Inflammatory macrophage treated with lipopolysaccharide for 1 hour (primary cell): ENCODE measurements around the gene ARMC9.
A peak's percentile ranks its signal among the peaks of the same experiment; 100 is the strongest.
"Not testable (repeated sequence)": the region's sequence is repeated elsewhere in the genome, so short reads cannot be mapped to it uniquely, and the experiment has no call there.

Experiments used
- DNase-seq, 2 donors: peaks; one replicate each; pipeline ENCODE4 v3.0.0-alpha.2; 2020 to 2022

Gene ARMC9

DNA sequence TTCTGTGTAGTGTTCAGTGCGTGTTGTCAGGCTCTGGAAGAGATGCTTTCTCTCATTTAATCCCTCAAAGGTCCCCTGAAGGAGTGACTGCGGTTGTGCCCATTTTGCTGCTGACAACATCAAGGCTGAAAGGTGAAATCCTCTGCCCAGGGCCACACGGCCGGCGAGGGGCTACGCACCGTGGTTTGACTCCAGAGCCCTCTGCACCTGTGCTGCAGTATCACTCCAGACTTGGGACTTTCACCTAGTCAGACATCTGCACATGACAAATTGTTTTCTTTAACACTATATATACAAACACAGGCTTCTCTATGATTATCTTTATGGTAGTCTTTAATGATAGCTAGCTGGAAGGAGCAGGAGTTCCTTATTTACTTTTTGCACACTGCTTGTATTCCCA, 90.2 kb downstream of the ARMC9 start:
- DNase-seq, result no peak

DNA sequence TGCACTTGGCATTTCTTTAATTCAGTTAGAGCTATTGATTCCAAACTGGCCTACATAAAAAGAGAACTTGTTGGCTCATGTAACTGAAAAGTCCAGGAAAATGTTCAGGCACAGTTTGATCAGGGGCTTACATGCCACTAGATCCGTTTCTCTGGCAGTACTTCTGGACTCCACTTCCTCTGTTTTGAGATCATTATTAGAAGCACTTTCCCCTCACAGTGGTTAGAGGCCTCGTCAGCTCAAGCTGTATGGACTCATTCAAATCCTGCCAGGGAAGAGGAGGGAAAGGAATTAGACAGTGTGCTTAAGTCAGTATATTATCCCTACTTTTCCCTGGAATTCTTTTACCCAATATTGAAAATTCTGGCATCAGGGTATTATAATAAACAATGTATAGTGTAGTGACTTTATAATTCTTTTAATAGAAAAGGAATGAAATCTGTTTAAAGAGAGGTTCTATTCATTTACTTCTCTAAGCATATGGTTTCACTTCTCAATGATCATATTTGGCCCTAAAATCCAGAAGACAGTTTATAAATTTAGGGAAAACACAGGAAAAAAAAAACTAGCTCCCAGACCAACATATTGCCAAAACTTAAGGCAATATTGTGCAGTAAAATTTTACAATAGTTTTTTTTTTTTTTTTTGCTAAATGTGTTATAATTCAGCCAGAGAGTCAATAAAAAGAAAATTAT, 92.0 kb downstream of the ARMC9 start:
- no peak for DNase-seq

DNA sequence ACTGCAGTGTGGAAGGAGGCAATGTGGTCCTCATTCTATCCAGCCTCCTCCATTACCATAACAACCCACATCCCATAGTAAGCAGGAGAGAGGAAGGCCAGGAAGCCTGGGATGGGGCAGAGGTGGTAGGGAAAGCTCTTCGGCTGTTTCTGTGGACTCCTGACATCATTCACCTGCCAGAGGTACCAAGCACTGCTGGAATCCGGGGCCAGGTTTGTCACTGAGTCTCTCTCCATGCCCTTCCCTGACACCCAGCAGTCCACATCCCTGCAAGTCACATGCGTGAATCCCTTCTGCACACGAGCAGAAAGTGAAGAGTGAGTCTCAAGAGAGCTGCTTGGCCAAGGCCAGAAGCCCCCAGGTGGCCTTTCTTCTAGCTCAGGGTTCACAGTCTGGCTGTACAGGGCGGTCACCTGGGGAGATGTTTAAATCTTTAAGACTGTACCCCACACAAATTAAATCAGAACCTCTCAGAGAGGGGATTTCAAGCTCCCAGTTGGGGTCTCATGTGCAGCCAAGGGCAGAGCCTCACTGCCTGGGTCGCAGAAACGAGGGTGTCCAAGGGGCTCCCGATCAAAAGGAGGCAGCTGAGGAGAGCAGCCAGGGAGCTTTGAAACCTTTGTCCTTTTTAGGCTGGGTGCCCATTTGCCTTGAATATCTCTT, 94.2 kb downstream of the ARMC9 start:
- DNase-seq, result no peak

DNA sequence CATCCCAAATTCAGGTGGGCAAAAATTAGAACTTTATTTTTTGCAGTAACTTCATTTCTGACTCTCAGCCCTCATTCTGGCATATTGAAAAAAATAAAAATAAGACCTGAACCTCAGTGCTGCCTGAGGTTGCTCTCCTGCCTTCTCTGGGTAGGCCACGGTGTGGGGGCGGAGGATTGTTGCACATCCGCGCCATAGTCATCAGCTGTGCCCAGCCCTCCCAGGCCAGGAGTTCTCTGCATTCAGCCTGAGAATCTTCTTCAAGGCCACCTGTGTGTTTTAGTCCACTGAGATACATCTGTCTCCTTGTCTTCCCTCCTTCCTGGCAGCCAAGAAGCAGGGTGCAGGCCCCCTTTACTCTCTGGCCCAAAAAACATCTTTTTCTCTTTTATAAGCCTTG, 94.7 kb downstream of the ARMC9 start:
- DNase-seq, result peak in 1 of 2 donors; percentile 6

DNA sequence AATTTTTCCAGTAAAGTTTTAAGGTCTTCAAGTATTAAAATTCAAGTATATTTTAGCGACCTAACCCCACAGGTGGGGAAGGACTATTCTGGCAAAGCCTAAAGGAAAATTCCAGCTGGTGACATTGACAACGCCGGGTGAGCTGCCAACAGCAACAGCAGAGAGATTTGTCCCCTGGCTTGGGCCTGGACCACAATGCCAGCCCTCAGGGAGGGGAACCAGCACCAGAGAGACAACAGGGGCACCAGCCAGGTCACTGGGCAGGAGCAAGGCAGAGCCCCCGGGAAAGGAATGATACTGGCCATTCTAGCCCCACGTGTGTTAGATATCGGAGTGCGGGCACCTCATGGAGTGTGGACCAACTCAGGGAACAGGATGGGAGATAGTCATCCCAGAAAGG, 95.7 kb downstream of the ARMC9 start:
- no peak for DNase-seq

DNA sequence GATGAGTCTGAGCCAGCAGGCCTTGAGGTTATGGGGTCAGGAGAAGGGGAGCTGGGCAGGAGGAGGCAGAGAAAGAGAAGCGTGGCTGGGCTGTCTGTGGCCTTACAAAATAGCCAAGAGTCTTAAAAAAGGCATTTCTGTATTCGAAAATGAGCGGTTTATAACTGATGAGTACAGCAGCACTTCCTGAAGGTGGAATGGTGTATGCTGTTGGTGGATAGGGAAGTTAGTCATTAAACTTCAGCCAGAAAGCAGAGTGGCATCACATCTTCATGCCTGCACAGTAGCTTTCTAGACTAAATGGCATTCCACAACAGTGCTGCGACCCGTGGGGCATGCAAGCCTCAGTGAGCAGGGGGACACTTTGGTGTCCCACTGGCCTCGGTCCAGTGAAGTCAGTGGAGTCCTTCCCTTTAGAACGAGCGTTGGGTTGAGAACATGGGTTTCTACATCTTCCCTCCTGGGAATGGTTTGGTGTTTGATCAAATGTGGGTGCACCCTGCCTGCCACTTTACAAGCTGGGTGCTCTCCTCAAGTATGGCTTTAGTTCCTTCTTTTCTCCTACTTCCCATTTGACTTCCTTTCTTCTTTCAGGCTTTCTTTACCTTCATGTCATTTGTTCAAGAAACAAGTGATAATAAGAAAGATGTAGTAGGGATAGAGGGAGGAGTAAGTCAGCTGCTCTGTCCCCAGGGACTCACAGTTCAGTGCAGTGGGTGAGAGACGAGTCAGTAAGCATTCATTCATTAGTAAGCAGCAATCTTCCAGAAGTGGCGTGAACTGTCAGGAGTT, 96.3 kb downstream of the ARMC9 start:
- peak; percentile 5 to 36 for DNase-seq

DNA sequence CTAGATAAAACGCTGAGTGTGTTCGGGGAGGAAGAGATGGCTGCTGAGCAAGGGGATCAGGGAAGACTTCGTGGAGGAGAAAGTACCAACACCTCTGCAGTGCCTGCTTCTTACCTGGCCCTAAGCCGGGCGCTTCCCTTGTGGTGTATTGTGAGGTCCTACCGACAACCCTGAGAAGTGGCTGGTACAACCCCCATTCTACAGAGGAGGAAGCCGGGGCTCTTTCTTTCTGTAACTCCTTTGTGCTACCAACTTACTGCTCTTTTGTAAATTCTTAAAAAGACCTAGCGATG, 96.9 kb downstream of the ARMC9 start:
- DNase-seq, result no peak

DNA sequence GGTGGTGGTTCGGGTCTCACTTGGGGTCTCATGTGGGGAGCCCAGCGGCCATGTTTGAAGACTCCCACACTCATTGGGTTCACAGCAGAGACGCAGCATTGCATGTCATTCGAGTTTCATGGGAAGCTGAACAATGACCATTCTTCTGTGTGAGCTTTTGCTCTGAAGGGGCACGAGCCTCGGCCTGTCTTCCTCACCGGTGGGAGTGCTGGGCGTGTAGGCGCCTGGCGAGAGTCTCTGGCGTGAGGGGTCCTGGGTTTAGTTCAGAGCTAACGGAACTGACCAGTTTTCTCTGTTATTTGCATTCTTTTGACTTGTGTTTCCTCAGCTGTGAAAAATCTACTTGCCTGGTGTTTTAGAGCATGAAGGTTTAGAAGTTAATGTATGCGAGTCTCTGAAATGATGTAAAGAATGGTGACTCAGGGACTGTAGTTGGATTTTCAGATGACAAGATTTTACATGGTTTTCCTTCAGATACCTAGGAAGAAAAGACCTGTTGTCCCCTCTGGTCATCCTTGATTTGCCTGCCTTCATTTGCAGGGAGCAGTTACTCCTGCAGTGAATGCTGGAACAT, 98.1 kb downstream of the ARMC9 start:
- DNase-seq, result no peak

DNA sequence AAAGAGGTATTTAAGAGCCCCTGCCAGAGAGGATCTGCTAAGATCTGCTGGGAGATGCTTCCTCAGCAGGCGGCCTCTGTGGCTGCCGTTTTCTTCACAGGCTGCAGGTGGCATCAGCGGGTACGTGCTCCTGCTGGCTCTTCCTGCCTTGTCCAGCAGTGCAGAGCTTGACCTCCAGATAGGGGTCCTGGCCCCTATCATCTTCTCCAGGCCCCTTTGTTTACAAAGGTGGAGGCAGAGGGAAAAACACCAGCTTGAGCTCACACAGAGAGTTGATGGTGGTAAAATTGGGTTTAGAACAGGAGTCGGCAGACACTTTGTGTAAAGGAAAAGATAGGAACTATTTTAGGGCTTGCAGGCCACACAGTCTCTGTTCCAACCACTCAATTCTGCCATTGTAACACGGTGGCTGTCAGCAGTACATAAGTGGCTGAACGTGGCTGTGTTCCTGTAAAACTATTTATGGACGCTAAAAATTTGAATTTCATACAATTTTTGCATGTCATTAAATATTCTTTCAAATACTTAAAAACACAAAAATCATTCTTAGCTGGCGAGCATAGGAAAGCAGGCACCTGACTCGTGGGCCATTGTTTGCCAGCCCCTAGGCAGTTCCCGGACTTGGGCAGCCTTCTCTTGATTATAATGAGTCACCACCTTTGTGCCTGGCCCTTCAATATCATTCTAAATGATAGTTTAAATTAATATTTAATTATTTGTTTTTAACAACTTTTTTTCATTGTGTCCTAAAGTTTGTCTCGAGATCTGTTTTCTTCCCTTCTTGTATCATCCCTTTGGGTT, 98.9 kb downstream of the ARMC9 start:
- peak; percentile 50 to 69 for DNase-seq

DNA sequence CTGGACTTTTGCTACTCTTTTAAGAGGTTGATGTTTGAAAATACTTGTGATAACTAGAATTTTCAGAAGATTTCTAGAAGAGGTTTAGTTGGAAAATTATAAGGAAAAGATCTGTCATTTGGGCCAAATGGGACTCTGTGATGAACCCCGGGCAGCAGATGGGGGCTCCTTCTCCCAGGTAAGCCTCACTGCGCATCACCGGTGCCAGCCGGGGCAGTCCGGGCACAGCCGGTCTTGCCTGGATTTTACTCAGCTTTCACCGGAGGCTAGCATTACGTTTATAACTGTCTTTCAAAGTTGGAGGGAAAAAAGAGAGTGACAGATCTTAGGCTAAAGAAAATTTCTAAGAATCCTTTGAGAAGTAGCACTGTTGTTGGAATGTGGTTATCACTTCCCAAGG, 99.7 kb downstream of the ARMC9 start:
- DNase-seq, result no peak

DNA sequence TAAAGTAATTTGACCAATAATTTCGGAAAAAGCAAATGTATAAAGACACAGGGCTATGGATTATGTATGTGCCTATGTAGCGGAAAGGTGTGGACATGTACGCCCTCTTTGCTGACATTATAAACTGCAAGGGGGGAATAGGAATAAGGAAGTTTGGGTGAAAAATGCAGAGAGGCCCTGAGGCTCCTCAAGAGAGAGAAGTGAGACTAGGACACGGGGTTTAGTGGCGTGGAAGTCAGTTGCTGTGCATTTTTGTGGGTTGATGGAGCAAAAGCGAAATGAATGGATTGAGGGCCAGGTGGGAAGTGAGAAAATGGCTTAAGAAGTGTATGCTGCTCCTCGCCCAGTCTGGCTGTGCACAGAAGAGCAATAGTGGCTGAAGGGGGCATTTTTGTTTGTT, 100.8 kb downstream of the ARMC9 start:
- peak; percentile 55 to 68 for DNase-seq

DNA sequence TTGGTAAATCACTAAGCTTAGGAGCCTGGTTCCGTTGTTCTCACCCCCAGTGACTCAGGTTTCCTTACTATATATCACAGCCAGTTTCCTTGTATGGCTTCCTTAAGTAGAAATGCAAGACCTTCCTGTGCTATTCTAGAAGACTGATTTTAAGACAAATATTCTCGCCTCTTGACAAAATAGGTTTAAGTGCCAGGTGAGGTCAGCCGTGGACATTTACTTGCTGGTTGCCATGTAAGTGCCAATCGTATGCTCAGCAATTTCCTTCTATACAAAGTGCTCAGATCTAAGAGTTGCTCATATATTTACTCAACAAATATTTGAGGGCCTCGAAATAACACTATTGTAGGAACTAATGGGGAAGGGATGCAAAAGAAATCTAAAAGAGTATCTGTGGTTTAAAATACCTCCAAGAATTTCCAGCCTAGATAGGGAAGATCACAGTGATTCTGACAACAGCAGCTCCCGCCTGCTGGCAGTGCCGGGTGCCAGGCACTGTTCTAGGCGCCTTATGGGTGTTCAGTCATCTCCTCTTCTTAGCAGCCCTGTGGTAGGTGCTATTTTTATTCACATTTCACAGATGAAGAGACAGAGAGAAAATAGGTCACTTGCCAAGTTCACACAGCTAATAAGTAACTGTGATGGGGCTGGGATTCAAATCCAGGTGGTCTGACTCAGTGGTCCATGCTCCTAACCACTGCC, 101.7 kb downstream of the ARMC9 start:
- DNase-seq, result peak; percentile 24 to 34

DNA sequence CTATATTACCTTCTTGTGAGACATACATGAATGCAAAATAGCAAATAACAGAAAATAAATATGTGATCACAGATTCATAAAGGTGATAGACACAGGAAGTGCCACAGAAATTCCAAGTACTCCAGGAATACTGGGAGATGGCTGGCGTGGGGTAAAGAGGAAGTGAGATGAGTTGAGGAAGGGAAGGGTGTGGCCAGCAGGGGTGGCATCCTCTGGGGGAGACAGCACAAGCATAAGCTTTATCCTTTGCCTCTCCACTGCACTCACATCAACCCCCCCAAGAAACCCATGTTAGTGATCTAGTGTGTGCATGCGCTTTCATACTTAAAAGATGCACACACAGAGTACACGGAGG, 102.3 kb downstream of the ARMC9 start:
- DNase-seq, result no peak

DNA sequence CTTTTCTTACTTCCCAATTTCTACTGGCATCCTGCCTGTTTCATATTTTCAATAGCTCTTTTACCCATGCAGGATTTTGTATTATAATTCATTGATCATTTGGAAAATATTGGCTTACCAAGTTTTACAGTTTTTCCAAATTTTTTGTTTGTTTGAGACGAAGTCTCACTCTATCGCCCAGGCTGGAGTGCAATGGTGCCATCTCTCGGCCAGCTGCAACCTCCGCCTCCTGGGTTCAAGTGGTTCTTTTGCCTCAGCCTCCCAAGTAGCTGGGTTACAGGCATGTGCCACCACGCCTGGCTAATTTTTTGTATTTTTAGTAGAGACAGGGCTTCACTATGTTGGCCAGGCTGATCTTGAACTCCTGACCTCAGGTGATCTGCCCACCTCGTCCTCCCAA, 105.8 kb downstream of the ARMC9 start:
- DNase-seq, result not testable (repeated sequence)

DNA sequence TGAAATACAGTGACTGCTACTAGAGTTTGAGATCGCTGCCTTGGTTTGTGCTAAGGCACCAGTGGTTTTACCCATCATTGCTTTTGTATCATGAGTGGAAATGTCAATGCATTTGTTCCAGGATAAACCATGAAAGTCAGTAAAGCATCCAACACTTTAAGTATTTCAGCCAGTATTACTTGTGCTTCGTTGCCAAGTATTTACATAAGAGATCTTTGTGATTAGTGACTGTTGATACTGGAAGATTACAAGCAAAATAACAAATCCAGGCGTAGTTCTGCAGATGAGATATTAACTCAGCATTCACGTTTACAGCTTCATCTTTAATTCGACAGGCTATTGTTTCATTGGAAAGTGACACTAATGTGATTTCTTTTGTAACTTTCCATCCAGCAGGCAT, 106.8 kb downstream of the ARMC9 start:
- no peak for DNase-seq

DNA sequence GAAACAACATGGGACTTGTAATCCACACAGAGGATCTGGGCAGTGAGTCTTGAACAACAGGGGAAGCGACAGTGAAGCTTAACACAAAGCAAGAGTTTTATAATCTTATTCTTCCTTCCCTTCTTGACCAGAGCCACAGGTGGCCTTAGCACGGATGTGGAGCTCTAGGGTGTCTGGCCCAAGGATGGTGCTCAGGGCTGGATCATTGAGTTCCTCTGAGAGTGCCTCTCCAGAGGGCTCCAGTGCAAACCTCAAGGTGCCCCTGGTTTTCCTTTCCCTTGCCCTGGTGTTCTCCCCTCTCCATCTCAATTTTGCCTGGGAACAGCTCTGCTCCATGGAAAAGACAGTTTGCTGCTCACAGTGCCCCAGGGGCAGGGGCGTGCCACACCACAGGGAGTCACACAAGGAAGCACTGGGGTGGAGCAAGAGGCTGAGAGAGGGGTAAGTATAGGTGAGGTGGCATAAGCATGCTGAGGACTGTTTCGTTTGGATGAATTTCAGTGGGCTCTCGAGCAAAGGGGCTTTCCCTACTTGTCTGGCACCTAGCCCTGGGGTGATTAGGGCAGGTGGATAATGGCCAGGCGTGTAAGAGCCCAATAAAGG, 108.5 kb downstream of the ARMC9 start:
- no peak for DNase-seq

DNA sequence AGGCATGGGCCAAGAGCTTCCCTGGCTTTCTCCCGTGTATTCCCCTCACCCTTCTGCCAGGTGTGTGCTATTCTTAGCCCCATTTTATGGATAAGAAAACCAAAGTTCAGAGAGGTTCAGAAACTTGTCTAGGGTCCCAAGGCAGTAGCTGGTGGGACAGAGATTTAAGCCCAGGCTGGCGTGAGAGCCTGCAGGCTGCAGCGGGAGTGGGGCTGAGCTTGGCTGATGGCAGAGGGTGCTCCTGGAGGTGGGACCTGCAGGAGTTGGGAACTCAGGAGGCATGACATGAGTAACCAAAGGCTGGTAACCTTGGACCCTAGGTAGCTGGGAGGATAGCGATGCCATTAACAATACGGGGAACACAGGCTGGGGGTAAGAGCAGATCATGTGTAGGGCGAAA, 109.8 kb downstream of the ARMC9 start:
- DNase-seq, result no peak

DNA sequence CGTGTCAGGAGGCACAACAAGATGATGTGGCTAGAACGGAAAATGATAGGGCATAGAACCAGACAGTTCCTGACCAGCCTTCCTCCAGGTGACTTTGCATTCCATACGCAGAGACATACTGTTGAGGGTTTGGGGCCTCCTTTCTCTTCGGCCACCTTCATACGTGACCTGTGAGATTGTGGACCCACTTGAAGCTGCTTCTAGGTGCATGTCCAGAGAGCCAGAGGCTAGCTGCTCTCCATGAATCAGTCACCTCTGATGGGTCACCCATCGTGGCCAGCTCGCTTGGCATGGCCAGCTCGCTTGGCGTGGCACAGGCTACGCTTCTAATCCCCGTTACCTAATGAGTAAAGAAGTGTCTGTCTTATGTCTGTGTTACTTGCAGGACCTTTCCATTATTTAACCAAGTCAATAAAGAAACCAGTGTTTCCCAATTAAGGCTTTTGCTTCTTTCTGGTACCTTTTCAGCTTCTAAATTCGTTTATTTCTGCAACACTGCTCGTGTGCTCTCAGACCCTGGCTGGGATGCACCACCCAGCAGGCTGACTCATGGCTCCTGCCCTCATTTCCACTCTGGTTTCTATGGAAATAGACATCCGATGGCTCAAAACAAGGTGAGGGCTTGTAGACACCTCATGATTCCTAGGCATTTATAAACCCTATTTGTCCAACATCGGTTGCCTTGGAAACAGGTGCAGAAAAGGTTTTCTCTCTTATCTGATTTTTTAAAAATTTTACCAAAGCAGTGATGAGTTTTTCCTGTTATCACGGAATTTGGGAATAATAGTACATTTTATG, 110.4 kb downstream of the ARMC9 start:
- DNase-seq, result no peak

DNA sequence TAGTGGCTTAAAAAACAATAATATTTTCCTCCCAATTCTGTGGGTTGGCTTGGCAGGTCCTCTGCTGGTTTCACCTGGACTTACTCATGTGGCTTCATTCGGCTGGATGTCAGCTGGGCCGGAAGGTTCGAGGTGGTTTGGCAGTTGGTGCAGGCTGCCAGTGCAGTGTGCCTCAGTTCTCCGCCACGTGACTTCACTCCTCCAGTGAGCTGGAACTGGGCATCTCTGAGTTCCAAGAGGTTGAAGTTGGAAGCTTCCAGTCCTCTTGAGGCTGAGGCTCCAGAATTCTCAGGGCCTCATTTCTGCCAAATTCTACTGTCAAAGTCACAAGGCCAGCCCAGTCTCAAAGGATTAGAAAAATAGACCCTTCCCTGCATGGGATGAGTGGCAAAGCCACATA, 113.6 kb downstream of the ARMC9 start:
- DNase-seq, result no peak

DNA sequence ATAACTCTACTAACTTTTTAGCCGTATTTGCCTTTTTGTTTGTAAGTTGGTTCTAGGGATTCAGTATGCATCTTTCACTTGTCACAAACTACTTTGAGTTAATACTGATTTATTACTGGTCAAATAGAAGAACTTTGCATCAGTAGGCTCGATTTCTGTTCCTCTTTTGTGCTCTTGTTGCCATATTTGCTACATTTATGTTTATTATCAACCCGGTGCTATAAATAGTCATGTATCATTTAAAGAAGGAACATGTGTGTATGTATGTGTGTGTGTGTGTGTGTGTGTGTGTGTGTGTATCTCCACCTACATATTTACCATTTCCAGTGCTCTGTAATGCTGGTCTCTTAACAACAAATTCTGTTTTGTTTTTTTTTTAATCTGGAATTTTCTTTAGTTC, 117.5 kb downstream of the ARMC9 start:
- DNase-seq, result peak; percentile 70 to 72

DNA sequence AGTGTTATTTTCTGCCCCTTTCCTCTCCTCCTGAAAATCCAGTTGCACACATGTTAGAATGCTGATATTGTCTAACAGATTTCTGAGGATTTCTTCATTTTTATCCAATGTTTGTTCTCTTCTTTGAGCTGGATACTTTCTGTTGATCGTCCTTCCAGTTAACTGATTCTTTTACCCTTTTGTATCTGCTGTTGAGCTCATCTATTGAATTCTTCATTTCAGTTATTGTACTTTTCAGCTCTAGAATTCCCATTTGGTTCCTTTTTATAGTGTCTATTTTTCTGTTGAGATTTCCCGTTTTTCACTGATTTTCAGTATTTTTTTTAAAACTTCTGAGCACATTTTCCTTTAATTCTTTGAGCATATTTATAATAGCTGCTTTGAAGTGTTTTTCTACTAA, 119.1 kb downstream of the ARMC9 start:
- no peak for DNase-seq
